Middle frontal gyrus (tissue), 1 donor: ENCODE results near the gene DSC1.
"Not testable (repeated sequence)": the region's sequence is repeated elsewhere in the genome, so short reads cannot be mapped to it uniquely, and the experiment has no call there.

Experiments used
- DNase-seq: peaks from one replicate; pipeline ENCODE4 v3.0.0-alpha.2; 2015; ENCODE audit warnings: low spot score; ENCODE audit errors: extremely low spot score

DSC1 gene

DNA sequence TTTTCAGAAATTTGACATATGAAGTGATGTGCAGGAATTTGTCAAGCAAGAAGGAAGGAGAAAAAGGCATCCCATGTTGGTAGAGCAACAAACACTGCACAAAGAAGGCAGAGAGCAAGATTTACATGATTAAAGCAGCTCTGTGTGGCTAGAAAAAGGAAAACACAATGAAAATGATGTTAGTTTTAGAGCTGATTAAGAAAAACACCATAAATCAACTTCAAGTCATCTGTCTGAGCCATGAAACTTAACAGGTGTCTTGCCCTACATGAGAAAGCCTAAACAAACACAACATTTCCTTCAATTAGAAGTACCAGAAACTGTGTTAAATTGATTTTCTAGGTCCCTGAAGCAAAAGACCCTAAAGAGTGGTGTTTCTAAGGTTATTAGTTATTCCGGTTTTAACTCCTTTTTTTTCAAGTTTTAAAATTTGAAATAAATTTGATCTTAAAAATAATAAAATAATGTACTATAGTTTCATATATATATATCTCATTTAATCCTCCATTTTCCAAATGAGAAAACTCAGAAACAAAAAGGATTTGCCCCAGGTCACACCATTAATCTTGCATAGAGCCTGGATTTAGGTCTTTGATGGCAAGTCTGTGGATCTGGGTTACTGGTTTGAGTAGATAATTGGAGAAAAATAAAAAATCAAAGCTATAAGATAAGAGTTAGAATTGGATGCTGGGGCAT is 8.6 kb upstream of the DSC1 start:
- DNase-seq: no peak

DNA sequence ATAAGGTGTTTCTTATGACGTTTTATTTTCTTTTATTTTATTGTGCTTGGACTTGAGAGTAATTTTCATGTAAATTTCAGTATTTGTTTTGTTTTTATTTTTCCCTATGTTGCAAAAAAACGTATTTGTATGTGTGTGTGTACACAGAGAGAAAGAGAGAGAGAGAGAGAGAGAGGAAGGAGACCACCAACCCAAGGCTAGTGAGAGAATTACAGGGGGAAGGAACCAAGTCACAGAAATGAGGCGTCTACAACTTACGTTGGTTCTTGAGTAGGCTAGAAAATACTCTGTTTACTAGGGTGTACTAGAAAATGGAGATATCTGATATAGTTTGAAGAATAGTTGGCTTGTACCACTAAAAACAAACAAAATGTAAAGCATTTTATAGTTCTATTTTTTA is 7.7 kb upstream of the DSC1 start:
- no peak for DNase-seq

DNA sequence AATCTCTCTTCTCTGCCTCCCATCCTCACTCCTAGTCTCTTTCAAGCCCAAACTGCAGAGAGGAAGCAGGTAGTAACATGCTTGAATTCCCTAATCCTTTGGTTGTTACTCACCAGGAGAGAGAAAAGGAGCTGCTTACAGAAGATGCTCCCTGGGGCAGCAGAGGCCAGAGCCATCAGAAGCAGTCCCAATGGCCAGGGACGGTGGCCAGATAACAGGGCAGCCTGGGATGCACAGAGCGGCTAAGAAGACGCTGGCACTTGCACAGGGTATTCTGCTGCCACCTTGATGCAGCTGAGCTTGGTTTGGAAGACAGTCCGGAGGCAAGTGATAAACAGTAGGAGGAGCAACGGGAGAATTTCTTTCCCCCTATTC is 250 bp downstream of the DSC1 start:
- no peak for DNase-seq

DNA sequence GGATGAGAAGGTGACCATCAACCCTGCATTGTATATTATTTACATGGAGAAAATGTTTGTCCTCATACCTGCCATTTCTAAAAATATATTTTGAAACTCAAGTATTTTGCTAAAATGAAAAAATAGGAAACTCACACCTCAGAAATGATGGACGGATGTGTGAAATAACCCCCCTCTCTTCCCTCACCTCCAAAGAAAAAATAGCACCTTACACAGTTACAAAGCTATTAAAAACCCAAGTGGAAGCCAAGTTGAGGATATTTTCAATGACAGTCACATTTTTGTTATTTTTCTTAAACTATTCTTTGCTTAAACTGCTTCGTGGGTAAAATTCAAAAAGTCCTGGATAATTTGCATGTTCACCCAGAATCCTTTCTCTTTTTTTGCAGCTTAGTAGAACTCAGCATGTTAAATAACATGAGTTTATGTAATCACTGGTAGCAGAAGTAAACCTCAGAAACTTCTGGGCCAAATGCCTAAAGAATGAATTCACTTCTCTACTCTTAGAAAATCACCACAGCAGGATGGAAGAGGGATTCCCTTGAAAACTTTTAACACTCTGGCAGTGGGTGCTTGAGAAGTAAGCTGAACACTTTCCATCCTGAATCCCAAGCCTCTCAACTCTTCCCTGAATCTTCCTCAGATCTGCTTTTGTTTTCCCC is 768 bp downstream of the DSC1 start:
- DNase-seq: no peak

DNA sequence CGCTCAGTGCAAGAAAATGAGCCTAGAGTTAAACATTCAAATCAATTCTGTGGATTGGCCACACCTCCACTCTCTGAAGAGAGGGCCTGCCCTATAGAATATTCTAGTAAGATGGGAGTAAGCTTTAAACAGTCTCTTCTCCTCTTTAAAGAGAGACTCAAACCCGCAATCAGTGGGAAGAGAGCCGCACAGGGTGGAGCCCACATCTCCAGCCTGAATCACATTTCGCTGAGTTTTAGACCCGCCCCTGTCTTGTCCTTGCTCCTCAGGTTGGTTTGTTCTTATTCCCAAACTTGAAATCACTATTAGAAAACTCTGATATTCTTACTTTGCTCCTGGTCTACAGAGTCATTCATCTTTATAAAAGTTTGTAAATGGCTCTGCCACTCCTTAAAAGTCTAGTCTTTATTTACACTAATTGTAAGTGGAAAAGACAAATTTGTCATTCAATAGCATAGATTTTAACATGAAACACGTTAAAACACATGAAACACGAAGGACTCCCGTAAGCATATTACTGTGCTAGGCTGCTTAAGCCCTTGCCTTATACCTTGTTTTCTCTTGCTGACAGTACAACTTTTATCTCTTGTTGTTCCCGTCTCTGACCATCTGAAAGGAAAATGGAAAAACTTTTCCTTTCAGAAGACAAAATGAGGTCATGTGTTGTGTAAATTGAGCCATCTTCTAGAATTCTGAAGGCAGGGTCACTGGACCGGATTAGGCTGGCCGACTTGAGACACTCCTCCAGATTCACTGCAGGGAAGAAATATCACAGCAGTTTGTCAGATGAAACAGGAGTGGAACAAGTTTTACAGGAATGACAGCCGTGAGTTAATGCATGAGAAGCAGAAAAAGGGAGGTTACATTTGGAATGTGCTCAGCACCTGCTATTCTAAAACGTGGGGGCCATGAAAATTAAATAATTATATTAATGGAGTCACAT is 5.6 kb downstream of the DSC1 start:
- DNase-seq: no peak

DNA sequence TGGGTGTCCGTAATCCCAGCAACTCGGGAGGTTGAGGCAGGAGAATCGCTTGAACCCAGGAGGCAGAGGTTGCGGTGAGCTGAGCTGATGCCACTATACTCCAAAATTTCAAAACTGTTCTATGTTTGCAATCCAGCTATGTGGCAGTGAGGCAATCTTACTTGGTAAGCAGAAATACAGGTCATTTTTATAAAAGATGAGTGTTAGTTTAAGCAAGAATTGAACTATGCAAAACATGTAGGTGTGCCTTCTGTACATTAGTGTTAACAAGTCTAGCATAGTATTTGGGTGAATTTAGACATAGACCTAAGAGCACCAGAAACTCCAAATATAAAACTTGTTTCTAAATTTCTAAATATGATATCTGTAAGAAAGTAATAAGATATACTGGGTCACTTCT is 7.2 kb downstream of the DSC1 start:
- no peak for DNase-seq

DNA sequence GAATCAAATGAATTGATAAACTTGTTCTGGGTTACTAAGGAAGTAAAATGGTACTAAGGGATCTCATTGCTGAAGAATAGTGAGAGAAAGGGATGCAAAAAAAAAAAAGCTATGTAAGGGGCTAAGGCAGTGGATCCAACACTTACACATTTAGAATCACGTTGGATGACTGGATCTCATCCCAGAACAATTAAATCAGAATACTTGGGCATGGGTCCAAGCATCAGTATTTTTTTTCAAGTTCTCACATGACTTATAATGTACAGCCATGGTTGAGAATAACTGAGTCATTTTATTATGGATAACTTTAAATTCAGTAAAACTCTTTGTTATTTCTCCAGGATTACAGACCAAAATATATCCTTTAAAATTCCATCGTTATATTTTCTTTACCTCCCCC is 8.5 kb downstream of the DSC1 start:
- no peak for DNase-seq

DNA sequence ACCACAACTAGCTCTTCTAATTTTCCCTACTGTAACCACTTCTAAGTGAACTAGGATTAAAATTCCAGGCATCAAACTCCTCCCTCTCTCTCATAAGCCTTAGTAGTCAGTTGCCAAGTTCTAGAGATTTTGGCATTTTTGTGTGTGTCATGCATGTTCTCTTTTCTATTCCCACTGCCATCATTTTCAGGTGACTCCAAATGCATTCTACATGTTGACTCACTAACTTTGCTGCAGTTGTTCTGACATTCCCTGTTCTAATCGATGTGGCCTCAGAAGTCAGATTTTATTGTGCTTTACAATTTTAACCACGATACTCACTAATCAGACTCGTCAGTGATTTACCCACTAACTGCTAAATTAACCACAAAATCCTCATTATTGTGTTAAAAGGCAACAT is 13.3 kb downstream of the DSC1 start:
- no peak for DNase-seq

DNA sequence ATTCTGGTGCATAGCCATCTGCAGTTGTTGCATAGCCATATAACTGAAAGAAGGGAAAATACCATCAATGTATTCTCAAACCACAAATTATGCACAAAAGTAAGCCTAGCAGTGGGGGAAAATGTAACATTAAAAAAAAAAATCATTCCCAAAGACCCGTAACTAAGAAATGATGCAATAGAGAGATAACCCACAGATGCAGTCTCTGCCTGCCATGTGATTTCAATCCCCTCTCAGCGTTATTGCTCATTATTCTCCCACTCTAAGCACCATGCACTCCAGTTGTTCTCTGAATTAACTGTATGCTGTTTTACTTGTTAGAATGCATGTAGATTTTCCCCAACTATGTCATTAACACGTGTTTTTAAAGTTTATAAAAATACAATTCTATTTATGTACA is 14.1 kb downstream of the DSC1 start:
- DNase-seq: no peak

DNA sequence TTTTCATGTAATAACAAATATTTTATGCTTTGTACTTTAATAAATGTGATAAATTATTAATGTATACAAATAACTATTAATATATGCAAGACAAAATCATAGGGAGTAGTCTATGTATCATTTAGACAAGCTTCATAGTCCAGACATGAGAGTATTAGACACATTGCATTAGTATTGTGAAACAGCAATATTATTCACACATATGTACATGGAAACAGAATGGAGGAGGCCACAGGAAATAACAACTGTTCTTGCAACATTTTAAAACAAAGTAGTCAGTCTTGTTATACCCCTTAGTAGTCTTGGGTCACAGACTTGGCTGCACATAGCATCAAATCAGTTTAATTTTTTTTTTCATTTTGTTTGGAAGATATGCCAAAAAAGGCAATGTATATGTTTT is 15.8 kb downstream of the DSC1 start:
- DNase-seq: no peak

DNA sequence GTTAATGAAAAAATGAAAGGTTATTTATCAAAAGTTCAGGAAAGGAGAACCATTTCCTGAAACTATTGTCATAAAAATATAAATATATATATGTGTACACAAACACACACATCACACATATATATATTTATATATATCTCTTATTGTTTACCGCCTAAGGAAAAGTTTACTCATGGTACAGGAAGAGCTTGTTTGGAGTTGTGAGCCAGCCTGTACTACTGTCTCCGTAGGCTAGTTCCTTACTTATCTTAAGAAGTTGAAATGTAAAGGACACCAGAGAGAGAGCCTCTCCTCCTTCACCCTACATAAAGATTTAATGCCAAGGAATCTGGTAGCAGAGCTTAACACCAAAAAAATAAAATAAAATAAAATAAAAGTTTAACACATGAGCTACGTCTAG is 19.6 kb downstream of the DSC1 start:
- no peak for DNase-seq

DNA sequence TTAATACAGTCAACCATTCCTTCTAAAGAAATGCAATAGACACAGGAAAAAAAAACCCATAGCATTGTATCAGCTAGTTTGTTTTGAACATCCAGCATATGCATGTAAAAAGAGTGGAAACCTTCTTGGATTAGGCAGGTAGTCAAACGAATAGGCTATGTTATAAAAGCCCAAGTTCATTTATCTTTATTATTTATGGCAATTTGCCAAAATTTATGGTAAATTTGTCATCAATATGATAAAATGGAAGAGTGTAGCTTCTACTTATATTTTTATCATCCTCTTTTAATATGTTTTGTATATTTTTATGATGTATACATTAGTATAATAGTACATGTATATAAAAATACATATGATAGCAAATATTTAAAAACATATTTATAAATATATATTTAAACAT is 23.9 kb downstream of the DSC1 start:
- DNase-seq: no peak

DNA sequence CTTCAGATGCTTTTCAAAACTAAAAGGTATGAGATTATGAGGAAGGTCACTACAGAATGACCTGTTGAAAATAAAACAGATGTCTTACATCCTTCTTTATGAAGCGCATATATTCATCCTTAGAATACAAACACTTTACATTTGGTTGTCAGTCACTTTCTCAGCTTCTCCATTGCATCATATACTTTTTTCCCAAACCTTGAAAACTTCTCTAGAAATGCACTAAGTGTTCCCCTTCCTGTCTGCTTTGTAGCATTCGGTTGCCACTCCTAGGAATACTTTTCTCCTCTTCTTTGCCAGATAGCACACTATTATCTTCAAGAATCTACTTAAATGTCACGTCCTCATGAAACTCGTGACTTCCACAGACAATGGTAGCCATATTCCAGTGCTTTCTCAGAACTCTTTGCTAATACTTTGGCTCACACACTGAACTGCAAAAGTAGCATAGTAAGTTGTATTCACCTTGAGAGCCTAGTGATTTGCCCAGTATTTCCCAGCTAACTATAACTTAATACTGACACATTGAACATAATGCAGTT is 27.6 kb downstream of the DSC1 start:
- no peak for DNase-seq

DNA sequence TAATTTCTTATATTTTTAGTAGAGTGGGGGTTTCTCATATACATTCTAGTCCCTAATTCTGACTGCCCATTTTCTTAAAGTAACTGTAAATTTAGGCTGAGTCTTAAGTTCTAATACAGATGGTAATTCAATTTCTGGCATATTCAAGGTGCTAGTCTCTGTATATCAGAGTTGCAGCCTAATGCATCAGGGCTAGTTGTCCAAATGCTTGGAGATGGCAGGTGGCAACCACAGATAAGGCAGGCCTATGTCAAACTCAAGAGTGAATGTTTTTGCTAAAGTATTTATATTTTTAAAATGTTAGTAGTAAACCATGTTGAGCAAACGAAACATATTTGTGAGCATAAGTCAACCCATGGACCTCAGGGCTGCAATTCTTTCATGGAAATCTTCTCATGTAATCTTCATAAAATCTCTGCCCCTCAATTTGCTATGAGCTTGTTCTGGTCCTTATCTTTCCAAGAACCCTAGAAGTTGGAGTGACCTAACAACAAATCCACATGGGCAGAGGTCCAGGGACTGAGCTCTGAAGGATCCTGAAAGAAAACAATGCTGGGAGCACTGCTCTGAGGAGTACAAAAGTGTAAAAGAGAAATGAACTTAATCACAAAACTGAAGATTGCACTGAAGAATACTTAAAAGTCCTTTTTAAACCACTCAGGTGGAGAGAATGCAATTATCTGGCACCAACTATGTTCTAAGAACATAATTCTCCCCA is 33.1 kb downstream of the DSC1 start:
- no peak for DNase-seq

DNA sequence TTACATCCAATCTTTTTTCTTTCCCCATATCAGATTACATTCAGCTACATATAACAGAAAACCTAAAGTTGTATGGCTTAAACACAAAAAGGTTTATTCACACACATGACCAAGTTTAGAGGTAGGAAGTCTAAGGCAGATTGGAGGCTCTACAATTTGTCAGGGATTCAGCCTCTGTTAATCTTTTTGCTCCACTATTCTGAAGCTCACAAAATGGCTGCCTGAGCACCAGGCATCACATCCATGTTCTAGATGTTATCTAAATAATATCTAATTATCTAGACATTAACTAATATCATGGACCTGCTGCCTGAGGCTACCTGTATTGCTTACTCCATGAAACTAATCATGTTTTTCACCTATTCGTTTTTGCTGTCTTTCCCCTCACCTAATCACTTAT is 36.8 kb downstream of the DSC1 start:
- no peak for DNase-seq

DNA sequence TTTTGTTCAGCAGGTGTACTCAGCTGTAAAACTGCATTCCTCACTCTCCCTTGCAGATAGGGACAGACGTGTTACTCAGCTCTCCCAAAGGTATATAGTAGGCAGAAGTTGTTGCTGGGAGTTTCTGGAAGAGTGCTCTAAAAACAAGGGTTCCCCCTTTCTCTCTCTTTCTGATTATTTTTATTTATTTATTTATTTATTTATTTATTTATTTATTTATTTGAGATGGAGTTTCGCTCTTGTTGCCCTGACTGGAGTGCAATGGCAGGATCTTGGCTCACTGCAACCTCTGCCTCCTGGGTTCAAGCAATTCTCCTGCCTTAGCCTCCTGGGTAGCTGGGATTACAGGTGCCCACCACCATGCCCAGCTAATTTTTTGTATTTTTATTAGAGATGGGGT is 39.5 kb downstream of the DSC1 start:
- not testable (repeated sequence) for DNase-seq

DNA sequence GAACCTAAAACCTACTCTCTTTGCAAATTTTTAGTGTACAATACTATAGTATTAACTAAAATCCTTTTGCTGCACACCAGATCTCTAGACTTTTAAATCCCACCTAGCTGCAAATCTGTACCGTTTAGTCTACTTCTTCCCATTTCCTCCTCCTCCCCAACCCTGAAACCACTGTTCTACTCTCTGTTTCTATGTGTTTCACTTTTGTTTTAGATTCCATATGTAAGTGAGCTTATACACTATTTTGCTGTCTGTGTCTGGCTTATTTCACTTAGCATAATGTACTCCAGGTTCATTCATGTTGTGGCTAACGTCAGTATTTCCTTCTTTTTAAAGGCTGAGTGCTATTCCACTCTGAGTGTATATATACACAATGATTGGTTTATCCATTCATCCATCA is 42.1 kb downstream of the DSC1 start:
- DNase-seq: no peak

DNA sequence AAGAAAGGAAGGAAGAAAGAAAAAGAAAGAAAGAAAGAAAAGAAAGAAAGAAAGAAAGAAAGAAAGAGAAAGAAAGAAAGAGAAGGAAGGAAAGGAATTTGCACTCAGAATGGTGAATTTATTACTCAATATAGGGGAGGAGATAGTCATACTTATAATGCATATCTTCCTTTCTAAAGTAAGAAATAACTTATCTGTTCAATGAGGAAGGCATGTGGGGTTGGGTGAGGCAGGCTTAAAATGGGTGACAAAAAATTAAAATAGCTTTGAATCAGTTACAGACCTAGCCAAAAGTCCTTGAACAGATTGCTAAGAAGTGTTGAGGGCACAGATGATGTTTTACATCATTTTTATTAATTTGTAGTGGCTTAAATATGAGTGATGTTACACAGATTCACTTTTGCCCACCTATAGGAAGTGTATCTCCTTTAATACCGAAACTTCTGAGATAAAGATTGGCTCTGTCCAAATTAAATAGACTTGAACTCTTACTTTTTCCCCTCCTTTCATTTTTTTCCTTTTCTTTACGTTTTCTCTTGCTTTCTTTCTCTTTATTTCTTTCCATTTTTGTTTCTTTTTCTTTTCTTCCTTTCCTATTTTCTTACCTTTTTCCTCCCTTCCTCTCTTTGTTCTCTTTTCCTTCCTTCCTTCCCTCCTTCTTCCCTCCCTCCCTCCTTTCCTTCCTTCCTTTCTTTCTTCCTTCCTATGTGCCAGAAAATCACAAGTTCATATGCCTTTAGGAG is 45.6 kb downstream of the DSC1 start:
- DNase-seq: no peak

DNA sequence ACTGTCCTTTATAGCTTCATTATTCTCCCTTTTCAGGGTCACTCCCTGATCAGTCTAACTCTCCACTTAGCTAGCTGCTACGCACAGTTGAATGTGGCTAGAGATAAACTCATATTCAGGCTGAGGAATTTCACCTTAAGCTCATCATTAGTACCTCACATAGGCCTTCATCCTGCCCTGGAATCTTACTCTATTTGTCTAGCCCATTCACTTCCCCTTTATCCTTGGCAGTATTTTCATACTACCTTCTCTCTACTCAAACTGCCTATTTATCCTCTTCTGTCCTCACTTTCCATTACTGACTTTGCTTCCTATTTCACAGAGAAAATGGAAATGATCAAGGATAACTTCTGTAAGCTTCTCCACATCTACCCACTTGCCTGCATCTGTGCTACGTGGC is 49.9 kb downstream of the DSC1 start:
- DNase-seq: no peak

DNA sequence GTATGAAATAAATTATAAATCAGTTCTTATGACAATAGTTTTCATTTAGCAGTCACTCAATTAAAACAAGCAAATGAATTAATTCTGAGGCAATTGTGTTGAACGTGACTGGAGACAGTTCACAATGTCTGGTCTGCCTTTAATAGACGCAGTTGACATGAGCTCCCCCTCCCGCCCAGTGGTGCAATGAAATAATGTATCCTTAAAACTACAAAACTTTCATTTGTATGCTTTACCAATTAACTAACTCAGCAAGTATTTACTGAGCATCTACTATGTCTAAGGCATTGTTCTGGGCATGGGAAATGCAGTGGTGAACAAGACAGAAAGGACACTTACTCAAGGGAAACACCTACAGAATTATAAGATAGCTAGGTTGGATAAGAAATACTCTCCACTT is 56.9 kb downstream of the DSC1 start:
- no peak for DNase-seq

DNA sequence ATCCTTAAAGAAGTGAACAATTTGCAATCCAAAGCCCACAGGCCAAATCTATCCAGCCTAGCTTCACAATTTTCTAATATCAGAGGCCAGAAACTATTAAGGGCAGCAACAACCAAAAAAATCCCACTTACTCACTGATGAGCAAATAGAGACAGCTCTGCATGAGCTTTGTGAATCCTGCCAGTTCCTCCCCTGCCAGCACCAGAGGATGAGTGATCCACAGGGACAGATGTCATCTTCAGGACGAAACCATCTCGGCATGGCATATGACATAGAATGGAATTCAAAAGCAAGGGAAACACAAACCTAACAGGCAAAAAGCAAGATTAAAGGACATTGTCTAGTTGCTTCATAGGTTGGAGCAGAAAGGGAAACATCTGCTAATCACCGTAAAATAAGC is 58.2 kb downstream of the DSC1 start:
- DNase-seq: no peak
